Activated T-helper 2 cell treated with anti-CD3 and anti-CD28 coated beads, Interferon-gamma antibody, Interleukin-2, Interleukin-4, amounts not matched to agents 10 μg/mL and 5 μg/mL and 100 μg/mL, durations not matched to agents 14 hours and 24 hours and 36 hours (primary cell): ENCODE results near the gene OVAAL. TPM values are rescaled to one million over a fixed set of nuclear protein-coding genes. Genes with fewer than 3 reads are reported as not detected.

ENCODE experiments used
- DNase-seq: peaks from one replicate; pipeline ENCODE4 v3.0.0; 2021; ENCODE audit warnings: low spot score
- H3K27ac Mint-ChIP-seq: one replicate; pipeline ENCODE4 v1.8.0; 2021; ENCODE audit warnings: mixed read lengths
- H3K27me3 Mint-ChIP-seq: one replicate; pipeline ENCODE4 v1.8.0; 2021; ENCODE audit warnings: low read depth, mixed read lengths
- H3K36me3 Mint-ChIP-seq: one replicate; pipeline ENCODE4 v1.8.0; 2021; ENCODE audit warnings: low read depth, mixed read lengths
- H3K4me1 Mint-ChIP-seq: one replicate; pipeline ENCODE4 v1.8.0; 2021; ENCODE audit warnings: low read depth, mixed read lengths
- H3K4me3 Mint-ChIP-seq: one replicate; pipeline ENCODE4 v1.8.0; 2021; ENCODE audit warnings: low read depth, mild to moderate bottlenecking, moderate library complexity, mixed read lengths
- H3K9me3 Mint-ChIP-seq: one replicate; pipeline ENCODE4 v1.8.0; 2021; ENCODE audit warnings: mixed read lengths
- intact Hi-C: fragments of 100-400 bp; cut with micrococcal nuclease; formaldehyde crosslinking; loops from one replicate; pipeline ENCODE4 v1.15.1; 2023
- total RNA-seq: library from RNA; stranded (reverse); gene quantifications from 2 replicates; pipeline ENCODE4 v1.2.3, GENCODE V29; 2022

OVAAL gene
- total RNA-seq, 1 donor from 2014 or later, result not detected

DNA sequence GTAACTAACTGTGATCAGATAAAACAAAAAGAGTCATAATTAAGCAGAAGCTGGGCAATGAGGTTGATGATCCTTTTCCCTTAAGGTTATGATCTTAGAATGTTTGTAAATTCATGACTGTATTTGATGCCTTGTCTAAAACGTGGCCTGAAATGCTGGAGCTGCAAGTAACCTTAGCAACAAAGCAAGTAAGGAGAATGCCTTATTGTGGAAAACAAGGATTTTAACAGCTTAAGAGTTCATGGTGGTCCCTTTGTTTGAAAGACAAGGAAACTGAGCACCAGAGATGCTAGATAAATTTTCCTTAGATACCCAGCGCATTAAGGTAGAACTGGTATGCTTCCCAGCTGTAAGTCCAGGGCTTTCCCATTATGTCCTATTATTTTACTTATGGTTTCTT, 47.4 kb downstream of the OVAAL start:
- no peak for DNase-seq
- H3K27me3 Mint-ChIP-seq, result peaks cover 6% of the 10 kb centered on the region
- no peaks in the 10 kb centered on the region for H3K36me3 Mint-ChIP-seq
- H3K4me3 Mint-ChIP-seq, result no peak overlapping the region
- H3K9me3 Mint-ChIP-seq, result no peaks in the 10 kb centered on the region
- peaks cover 3% of the 10 kb centered on the region for H3K4me1 Mint-ChIP-seq
- intact Hi-C loops, result no loop called here
- H3K27ac Mint-ChIP-seq, result no peak overlapping the region

DNA sequence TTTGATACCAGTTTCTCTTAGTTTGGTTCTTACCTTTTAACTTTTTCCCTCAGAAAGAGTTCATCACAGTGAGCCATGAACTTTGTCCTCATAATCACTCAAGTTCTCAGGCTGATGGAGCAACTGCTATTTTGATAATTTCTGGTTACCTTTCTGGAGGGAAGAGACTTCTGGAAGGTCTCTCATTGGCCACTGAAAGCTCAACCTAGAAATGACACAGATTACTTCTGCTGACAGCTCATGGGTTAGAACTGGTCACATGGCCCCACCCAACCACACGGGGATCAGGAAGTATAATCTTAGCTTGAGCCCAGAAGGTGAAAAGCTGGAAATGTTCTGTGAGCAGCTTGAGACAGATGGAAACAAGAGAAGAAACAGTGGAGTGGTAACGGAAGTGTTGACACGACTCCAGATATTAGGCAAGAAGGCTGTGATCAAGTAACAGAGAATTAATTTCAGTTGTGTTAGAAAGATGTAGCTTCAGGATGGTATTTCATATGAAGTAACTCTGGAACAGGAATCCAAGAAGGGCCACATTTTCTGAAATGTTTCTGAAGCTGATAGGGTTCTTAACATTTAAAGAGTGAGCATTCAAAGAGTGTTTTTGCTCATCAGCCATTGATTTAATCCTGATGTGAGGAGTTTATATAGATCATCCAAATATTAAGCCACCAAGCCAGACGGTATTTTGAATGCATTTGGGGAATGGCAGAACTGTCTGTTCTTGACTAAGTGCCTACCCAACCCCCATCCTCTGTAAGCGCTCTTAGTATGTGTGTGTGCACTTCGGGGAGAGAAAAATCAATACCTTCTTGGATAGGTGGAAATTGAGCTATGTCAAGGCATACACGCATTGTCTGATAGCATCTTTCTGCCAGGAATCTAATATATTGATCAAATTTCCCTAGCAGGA, 51.1 kb downstream of the OVAAL start:
- intact Hi-C loops, result no loop called here
- no peaks in the 10 kb centered on the region for H3K36me3 Mint-ChIP-seq
- H3K27ac Mint-ChIP-seq, result no peak overlapping the region
- DNase-seq, result no peak
- H3K4me1 Mint-ChIP-seq, result peaks cover 7% of the 10 kb centered on the region
- peaks cover 3% of the 10 kb centered on the region for H3K27me3 Mint-ChIP-seq
- no peak overlapping the region for H3K4me3 Mint-ChIP-seq
- H3K9me3 Mint-ChIP-seq, result no peaks in the 10 kb centered on the region

DNA sequence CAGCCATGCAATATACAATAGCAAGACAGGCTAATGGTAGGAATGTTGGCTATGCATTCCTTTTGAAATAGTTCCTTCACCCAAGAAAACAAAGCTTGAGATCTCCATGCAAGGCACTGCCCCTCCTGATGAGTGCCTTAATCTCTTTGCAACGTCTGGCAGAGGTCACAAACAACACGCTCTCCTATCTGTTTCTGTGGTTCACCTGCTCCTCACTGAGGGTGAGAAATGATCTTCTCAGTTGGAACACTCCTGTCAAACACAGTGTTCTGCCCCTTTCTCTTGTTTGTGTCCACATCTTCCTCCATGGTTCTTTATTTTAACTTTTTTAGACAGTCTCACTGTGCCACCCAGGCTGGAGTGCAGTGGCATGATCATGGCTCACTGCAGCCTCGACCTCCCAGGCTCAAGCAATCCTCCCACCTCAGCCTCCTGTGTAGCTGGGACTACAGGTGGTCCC, 51.8 kb downstream of the OVAAL start:
- Mint-ChIP-seq H3K27me3 (peaks cover 3% of the 10 kb centered on the region), H3K36me3 (no peaks in the 10 kb centered on the region), H3K27ac (no peak overlapping the region), H3K4me3 (no peak overlapping the region), H3K9me3 (no peaks in the 10 kb centered on the region), H3K4me1 (peaks cover 7% of the 10 kb centered on the region)
- DNase-seq, result no peak
- intact Hi-C loops, result no loop called here

DNA sequence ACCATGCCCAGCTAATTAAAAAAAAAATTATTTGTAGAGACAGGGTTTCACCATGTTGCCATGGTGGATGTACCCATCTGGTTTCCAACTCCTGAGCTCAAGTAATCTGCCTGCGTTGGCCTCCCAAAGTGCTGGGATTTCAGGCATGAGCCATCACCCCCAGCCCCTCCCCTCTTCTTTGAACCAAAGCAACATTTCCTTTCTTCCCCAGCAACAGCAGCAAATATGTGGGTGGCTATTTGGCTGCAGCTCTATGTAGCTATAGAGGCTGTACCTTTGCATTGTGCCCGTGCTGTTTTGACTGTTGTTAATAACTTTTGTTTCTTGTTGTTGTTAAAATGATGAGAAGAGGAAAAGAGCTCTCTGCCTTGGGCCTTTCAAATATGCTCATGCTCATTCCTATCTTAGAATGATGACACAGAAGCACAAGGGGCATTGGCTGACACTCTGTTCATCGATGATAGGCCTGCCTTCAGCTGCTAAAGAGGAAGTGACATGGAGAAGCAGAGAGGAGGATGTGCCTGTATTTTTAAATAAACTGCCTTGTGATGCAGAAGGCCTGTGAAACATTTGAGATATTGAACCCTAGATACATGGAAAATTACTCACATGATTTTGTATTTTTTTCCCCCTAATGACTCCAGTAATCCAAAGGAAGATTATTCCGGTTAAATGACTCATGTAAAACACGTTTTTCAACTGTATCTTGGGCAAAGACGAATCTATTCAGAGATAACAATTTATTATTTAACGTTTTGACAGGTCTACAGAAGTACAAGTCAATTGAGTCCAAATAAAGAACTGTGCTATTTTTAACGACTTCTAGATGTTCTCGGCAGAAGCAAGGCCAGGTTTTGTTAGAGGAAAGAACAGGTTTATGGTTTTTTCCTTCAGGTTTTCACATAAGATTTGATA, 52.5 kb downstream of the OVAAL start:
- Mint-ChIP-seq H3K27me3 (peaks cover 1% of the 10 kb centered on the region), H3K4me3 (no peak overlapping the region), H3K4me1 (peaks cover 7% of the 10 kb centered on the region), H3K9me3 (no peaks in the 10 kb centered on the region), H3K27ac (no peak overlapping the region), H3K36me3 (no peaks in the 10 kb centered on the region)
- DNase-seq, result no peak
- intact Hi-C loops, result no loop called here

DNA sequence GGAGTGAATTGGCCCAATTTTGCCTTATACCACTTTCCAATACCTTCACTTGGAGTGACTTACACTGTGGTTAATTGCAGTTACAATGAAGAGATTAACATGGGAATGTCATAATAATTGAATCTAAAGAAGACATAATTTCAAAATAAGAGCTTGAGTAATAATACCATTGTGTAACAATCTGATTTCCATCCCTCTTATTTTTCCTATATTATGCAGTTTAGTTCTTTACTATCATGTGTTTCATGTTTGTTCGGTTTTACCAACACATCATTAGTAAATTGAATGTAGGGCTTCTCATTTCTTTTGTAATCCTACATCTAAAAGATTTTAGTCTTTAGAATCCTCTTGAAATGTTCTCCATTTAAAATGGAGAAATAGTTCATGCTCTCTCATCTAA, 53.9 kb downstream of the OVAAL start:
- peaks cover 7% of the 10 kb centered on the region for H3K4me1 Mint-ChIP-seq
- H3K9me3 Mint-ChIP-seq, result no peaks in the 10 kb centered on the region
- H3K27ac Mint-ChIP-seq, result no peak overlapping the region
- intact Hi-C loops, result no loop called here
- H3K36me3 Mint-ChIP-seq, result no peaks in the 10 kb centered on the region
- DNase-seq, result no peak
- no peak overlapping the region for H3K4me3 Mint-ChIP-seq
- no peaks in the 10 kb centered on the region for H3K27me3 Mint-ChIP-seq

DNA sequence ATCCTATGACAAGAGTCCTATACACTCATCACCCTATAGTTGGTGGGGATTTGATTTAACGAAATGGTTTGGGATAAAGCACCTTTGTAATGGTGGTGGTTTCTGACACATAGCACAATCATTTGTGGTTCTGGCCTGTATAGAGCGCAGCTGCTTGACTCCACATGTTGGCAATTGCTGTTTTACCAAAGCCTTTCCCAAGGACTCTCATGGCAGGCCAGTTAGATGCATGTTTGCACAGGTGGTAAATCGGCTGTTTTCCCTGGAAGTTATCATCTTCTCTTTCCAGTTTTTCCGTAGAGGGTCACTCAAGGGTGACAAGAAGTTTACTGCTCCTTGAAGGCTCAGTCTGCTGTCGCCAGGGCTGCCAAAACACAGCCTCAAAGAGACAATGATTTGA, 56.0 kb downstream of the OVAAL start:
- no peaks in the 10 kb centered on the region for H3K9me3 Mint-ChIP-seq
- no peaks in the 10 kb centered on the region for H3K36me3 Mint-ChIP-seq
- no peak overlapping the region for H3K27ac Mint-ChIP-seq
- intact Hi-C loops, result no loop called here
- H3K27me3 Mint-ChIP-seq, result no peaks in the 10 kb centered on the region
- peaks cover 6% of the 10 kb centered on the region for H3K4me1 Mint-ChIP-seq
- no peak for DNase-seq
- no peak overlapping the region for H3K4me3 Mint-ChIP-seq

DNA sequence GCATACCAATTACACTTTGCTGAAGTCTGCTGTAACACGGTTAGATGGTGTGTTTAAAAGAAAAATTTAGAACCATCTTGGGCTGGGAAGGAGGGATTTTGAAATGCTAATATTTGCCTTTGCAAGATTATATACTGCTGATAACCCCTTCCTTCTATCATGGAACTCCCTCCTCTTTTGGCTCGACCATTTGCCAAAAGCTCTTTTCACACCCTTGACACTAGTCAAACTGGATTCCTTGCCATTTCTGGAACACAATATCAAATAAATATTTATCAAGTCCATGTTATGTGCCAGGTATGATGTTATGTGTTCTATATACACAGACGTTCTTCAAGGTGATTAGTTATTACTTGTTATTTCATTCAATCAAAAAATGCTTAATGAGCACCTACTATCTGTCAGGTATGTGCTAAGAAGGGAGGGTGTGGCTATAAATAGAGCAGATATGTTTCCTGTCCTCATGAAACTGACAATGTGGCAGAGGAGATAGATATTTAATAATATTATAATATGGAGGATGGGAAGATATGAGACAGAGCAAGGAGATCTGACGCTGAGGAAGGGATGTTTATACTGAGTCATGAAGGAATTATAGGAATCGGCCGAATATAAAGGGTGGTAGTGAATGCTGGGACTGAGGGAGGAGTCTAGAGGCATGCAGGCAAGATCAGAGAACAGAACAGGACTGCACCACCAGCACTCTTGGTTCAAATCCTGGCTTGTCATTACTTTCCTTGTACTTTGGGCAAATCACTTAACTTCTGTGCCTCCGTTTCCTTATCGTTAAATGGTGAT, 56.9 kb downstream of the OVAAL start:
- no peaks in the 10 kb centered on the region for H3K9me3 Mint-ChIP-seq
- H3K36me3 Mint-ChIP-seq, result no peaks in the 10 kb centered on the region
- peaks cover 5% of the 10 kb centered on the region for H3K4me1 Mint-ChIP-seq
- H3K4me3 Mint-ChIP-seq, result no peak overlapping the region
- no peak for DNase-seq
- H3K27me3 Mint-ChIP-seq, result no peaks in the 10 kb centered on the region
- no peak overlapping the region for H3K27ac Mint-ChIP-seq
- intact Hi-C loops, result no loop called here

Other genes starting within 250 kb of the OVAAL start
- gene ACBD6, start 56.4 kb upstream of the OVAAL start, total RNA-seq, result 48.9 and 50.1 TPM in 2 replicates
- gene XPR1, start 73.1 kb downstream of the OVAAL start, total RNA-seq, result 20.8 and 23.6 TPM in 2 replicates